Measurements from ENCODE around the gene PMPCA.

Gene PMPCA

DNA sequence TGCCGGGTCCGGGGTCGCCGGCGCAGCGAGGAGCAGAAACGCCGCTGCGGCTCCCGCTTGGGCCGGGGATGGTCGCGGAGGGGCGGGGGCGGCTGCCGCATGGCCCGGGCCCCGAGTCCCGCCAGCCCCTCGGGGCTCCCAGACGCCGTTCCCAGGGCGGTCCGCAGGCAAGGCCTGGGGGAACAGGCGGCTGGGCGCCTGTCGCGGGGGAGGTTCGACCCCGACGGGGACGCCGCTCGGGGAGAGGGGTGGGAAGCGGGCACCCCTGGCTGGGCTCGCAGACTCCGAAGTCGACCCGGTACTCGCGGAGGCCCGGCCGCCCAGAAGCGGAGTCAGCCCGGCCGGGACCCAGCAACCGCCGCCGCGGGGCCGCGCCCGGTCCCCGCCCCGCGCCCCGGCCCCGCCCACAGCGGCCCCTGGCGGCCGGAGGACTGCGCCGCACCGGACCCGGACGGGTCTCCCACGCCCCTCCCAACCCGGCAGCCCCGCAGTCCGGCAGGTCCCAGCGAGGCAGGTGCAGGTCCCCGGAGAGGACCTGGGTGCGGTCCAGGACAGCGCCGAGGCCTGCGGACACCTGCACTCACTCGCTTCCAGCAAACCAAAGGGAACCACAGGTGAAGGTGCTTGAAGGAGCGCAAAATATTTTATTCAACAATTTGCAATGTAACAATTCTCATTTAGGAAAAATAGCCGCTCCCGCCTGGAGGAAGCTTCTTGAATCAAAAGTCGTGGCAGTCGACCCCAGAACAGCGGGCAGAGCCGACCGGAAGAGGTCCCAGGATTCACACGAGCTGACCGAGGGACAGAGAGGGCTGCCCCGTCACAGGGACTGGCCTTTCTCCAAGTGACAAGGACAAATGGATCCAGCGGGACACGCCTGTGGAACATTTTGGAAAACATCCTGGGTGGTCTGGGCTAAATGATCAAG is 29.3 kb downstream of the PMPCA start, which contains the start of gene INPP5E:
Gene INPP5E (minus strand): TSS at position 365 of the 928 bp plus-strand sequence. CDS start 426 bp downstream, outside the sequence.
- Mint-ChIP-seq H3K36me3 (ENCODE audit: insufficient read depth) (peaks cover 34% of the 10 kb centered on the region), H3K27ac (ENCODE audit: low read depth) (peak within 1 kb of the TSS; percentile 76), H3K27me3 (no peaks in the 10 kb centered on the region), H3K4me1 (peaks cover 27% of the 10 kb centered on the region), H3K9me3 (no peaks in the 10 kb centered on the region), H3K4me3 (peak within 1 kb of the TSS; percentile 85)
- peak; percentile 82 for ATAC-seq (replicated peaks; ENCODE audit: extremely low read depth, poor library complexity, severe bottlenecking)
- DNase-seq (ENCODE audit: low spot score in 2 of 2), result peak; percentile 75 to 80

GRCh38 chr9:136441191-136441680 is 30.8 kb downstream of the PMPCA start:
- peaks cover 20% of the 10 kb centered on the region for H3K4me1 Mint-ChIP-seq
- H3K27ac Mint-ChIP-seq (ENCODE audit: low read depth), result no peak overlapping the region
- no peaks in the 10 kb centered on the region for H3K9me3 Mint-ChIP-seq
- ATAC-seq (replicated peaks; ENCODE audit: extremely low read depth, poor library complexity, severe bottlenecking) (no peak), DNase-seq (ENCODE audit: low spot score in 2 of 2) (no peak)
- H3K27me3 Mint-ChIP-seq, result no peaks in the 10 kb centered on the region
- H3K36me3 Mint-ChIP-seq (ENCODE audit: insufficient read depth), result peaks cover 39% of the 10 kb centered on the region
- peak overlapping the region; percentile 51 for H3K4me3 Mint-ChIP-seq

- Mint-ChIP-seq H3K36me3 (ENCODE audit: insufficient read depth) (peaks cover 39% of the 10 kb centered on the region), H3K9me3 (no peaks in the 10 kb centered on the region), H3K4me3 (no peak overlapping the region), H3K4me1 (peaks cover 19% of the 10 kb centered on the region), H3K27me3 (no peaks in the 10 kb centered on the region), H3K27ac (ENCODE audit: low read depth) (no peak overlapping the region)
- ATAC-seq (replicated peaks; ENCODE audit: extremely low read depth, poor library complexity, severe bottlenecking) (no peak), DNase-seq (ENCODE audit: low spot score in 2 of 2) (no peak)
Observed at GRCh38 chr9:136441681-136442245, 31.3 kb downstream of the PMPCA start.

DNA sequence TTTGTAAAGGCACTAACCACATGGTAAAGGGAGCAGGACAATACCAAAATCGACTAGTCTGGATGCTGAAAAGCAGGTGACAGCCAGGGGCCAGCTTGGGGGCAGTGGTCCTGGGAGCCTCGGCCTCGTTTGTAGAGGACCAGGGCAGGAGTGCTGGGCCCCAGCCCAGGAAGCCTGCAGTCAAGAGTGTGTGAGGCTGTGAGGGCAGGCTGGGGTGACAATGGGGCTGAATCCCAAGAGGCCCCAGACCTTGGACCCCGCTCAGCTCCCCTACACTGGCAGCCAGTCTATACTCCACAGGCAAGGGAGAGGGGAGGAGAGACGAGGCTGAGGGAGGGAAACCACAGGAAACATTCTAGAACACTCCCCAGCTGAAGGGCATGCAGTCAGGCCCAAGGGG is 31.8 kb downstream of the PMPCA start:
- Mint-ChIP-seq H3K4me1 (peaks cover 15% of the 10 kb centered on the region), H3K9me3 (no peaks in the 10 kb centered on the region), H3K27ac (ENCODE audit: low read depth) (peak overlapping the region; percentile 35), H3K4me3 (no peak overlapping the region), H3K36me3 (ENCODE audit: insufficient read depth) (peaks cover 43% of the 10 kb centered on the region), H3K27me3 (no peaks in the 10 kb centered on the region)
- no peak for ATAC-seq (replicated peaks; ENCODE audit: extremely low read depth, poor library complexity, severe bottlenecking)
- no peak for DNase-seq (ENCODE audit: low spot score in 2 of 2)

DNA sequence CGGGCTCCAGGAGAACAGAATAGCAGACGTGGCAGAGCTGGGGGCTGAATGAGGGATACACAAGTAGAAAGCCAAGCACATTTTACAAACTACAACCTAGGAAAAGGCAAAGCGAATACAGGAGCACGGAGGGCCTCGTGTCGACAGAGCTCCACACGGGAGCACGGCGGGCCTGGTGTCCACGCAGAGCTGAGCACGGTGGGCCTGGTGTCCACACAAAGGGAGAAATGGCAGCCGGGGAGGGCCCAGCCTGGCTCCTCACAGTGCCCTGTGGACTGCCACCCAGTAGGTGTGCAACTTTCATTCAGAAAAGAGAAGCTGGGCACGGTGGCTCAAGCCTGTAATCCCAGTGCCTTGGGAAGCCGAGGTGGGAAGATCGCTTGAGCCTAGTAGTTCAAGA is 32.6 kb downstream of the PMPCA start:
- peaks cover 9% of the 10 kb centered on the region for H3K4me1 Mint-ChIP-seq
- DNase-seq (ENCODE audit: low spot score in 2 of 2), result no peak
- ATAC-seq (replicated peaks; ENCODE audit: extremely low read depth, poor library complexity, severe bottlenecking), result no peak
- no peak overlapping the region for H3K4me3 Mint-ChIP-seq
- H3K27ac Mint-ChIP-seq (ENCODE audit: low read depth), result peak overlapping the region; percentile 35
- H3K9me3 Mint-ChIP-seq, result no peaks in the 10 kb centered on the region
- H3K36me3 Mint-ChIP-seq (ENCODE audit: insufficient read depth), result peaks cover 51% of the 10 kb centered on the region
- H3K27me3 Mint-ChIP-seq, result no peaks in the 10 kb centered on the region

- Mint-ChIP-seq H3K4me1 (peaks cover 5% of the 10 kb centered on the region), H3K4me3 (no peak overlapping the region), H3K27me3 (no peaks in the 10 kb centered on the region), H3K9me3 (no peaks in the 10 kb centered on the region), H3K27ac (ENCODE audit: low read depth) (no peak overlapping the region), H3K36me3 (ENCODE audit: insufficient read depth) (peaks cover 57% of the 10 kb centered on the region)
- no peak for ATAC-seq (replicated peaks; ENCODE audit: extremely low read depth, poor library complexity, severe bottlenecking)
- DNase-seq (ENCODE audit: low spot score in 2 of 2), result no peak
Observed at GRCh38 chr9:136443687-136444086, 33.2 kb downstream of the PMPCA start.

GRCh38 chr9:136444102-136444501 is 33.6 kb downstream of the PMPCA start:
- no peak overlapping the region for H3K4me3 Mint-ChIP-seq
- H3K27ac Mint-ChIP-seq (ENCODE audit: low read depth), result no peak overlapping the region
- no peaks in the 10 kb centered on the region for H3K9me3 Mint-ChIP-seq
- H3K27me3 Mint-ChIP-seq, result no peaks in the 10 kb centered on the region
- H3K36me3 Mint-ChIP-seq (ENCODE audit: insufficient read depth), result peaks cover 57% of the 10 kb centered on the region
- H3K4me1 Mint-ChIP-seq, result peaks cover 5% of the 10 kb centered on the region
- ATAC-seq (replicated peaks; ENCODE audit: extremely low read depth, poor library complexity, severe bottlenecking) (no peak), DNase-seq (ENCODE audit: low spot score in 2 of 2) (no peak)

- Mint-ChIP-seq H3K36me3 (ENCODE audit: insufficient read depth) (peaks cover 66% of the 10 kb centered on the region), H3K27me3 (no peaks in the 10 kb centered on the region), H3K27ac (ENCODE audit: low read depth) (no peak overlapping the region), H3K4me1 (peaks cover 5% of the 10 kb centered on the region), H3K4me3 (no peak overlapping the region), H3K9me3 (no peaks in the 10 kb centered on the region)
- ATAC-seq (replicated peaks; ENCODE audit: extremely low read depth, poor library complexity, severe bottlenecking) (no peak), DNase-seq (ENCODE audit: low spot score in 2 of 2) (no peak)
Observed at GRCh38 chr9:136445799-136446198, 35.3 kb downstream of the PMPCA start.

DNA sequence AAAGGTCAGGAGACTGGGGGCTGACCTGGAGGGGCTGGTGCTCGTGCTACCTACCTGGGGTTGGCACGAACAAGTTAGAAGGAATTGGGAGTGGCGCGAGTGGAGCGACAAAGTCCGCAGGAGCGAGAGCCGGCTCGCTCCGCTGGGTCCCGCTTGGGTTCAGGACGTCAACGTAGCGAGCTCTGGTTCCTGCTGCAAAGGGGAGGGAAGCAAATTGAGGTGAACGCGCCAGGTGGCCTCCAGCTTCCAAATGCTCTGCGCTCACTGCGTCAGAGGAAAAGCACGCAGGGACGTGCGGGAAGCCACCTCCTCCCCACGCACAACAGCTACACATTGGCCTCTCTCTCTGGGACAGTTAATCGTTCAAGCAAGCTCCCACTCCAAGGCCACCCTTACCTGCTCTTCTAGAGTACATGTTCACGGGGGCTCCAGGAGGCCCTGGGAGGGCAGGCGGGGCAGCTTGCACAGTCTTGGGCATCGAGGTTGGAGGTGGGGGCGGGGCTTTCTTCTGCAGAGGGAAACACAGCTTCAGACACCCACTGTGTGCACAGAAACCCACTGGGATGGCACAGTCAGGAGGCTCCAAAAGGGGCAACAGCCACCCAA is 36.8 kb downstream of the PMPCA start:
- Mint-ChIP-seq H3K4me3 (no peak overlapping the region), H3K36me3 (ENCODE audit: insufficient read depth) (peaks cover 69% of the 10 kb centered on the region), H3K4me1 (peaks cover 5% of the 10 kb centered on the region), H3K9me3 (no peaks in the 10 kb centered on the region), H3K27me3 (no peaks in the 10 kb centered on the region), H3K27ac (ENCODE audit: low read depth) (no peak overlapping the region)
- no peak for ATAC-seq (replicated peaks; ENCODE audit: extremely low read depth, poor library complexity, severe bottlenecking)
- DNase-seq (ENCODE audit: low spot score in 2 of 2), result no peak

DNA sequence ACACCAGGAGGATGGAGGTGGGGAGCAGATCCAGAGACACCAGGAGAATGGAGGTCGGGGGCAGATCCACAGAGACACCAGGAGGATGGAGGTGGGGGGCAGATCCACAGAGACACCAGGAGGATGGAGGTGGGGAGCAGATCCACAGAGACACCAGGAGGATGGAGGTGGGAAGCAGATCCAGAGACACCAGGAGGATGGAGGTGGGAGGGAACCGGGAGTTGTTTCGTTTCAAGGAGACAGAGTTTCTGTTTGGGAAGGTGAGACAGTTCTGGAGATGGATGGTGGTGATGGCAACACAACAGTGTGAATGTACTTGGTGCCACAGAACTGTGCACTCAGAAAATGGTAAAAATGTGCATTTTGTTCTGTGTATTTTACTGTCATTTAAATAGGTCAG is 38.2 kb downstream of the PMPCA start:
- Mint-ChIP-seq H3K4me1 (peaks cover 5% of the 10 kb centered on the region), H3K27me3 (no peaks in the 10 kb centered on the region), H3K27ac (ENCODE audit: low read depth) (peak overlapping the region; percentile 41), H3K36me3 (ENCODE audit: insufficient read depth) (peaks cover 76% of the 10 kb centered on the region), H3K4me3 (no peak overlapping the region), H3K9me3 (no peaks in the 10 kb centered on the region)
- DNase-seq (ENCODE audit: low spot score in 2 of 2), result no peak
- ATAC-seq (replicated peaks; ENCODE audit: extremely low read depth, poor library complexity, severe bottlenecking), result no peak

GRCh38 chr9:136451221-136451877 is 40.9 kb downstream of the PMPCA start:
- H3K36me3 Mint-ChIP-seq (ENCODE audit: insufficient read depth), result peaks cover 67% of the 10 kb centered on the region
- peaks cover 5% of the 10 kb centered on the region for H3K4me1 Mint-ChIP-seq
- no peak overlapping the region for H3K4me3 Mint-ChIP-seq
- no peak for DNase-seq (ENCODE audit: low spot score in 2 of 2)
- H3K27me3 Mint-ChIP-seq, result no peaks in the 10 kb centered on the region
- H3K9me3 Mint-ChIP-seq, result no peaks in the 10 kb centered on the region
- ATAC-seq (replicated peaks; ENCODE audit: extremely low read depth, poor library complexity, severe bottlenecking), result no peak
- H3K27ac Mint-ChIP-seq (ENCODE audit: low read depth), result no peak overlapping the region

- Mint-ChIP-seq H3K4me1 (no peaks in the 10 kb centered on the region), H3K4me3 (no peak overlapping the region), H3K9me3 (no peaks in the 10 kb centered on the region), H3K27ac (ENCODE audit: low read depth) (no peak overlapping the region), H3K27me3 (no peaks in the 10 kb centered on the region), H3K36me3 (ENCODE audit: insufficient read depth) (peaks cover 68% of the 10 kb centered on the region)
- ATAC-seq (replicated peaks; ENCODE audit: extremely low read depth, poor library complexity, severe bottlenecking), result no peak
- no peak for DNase-seq (ENCODE audit: low spot score in 2 of 2)
Observed at GRCh38 chr9:136453326-136453725, 42.9 kb downstream of the PMPCA start.
